ENCODE data around the gene DOCK8. TPM values are rescaled to one million over a fixed set of nuclear protein-coding genes. Genes with fewer than 3 reads are reported as not detected.
A peak's percentile ranks its signal among the peaks of the same experiment; 100 is the strongest.

DOCK8 gene
- polyA plus RNA-seq, 1 donor (not counting 4 experiments of a cell fraction or from before 2014, with no cell fraction given), result 1.5 TPM

DNA sequence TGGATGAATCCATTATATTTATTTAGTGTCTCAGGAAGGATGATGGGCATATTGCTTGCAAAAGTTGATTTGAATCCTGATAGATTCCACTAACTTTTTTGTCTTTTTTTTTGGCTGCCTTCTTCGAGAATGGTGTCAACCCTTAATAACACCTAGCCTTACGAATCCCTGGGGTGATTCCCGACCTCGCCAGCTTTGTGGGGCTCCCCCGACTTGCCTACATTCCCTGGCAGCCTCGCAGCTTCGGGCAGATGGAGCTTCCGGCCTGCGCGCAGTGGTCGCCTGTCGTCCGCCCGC, 366 bp upstream of the DOCK8 start:
- FAIRE-seq, result no peak
- peak overlapping the region; percentile 59 to 72 (median 69) for H3K4me3 ChIP-seq (ENCODE audit: control insufficient read depth in 2 of 3, extremely low read depth in 1 of 3, insufficient read depth in 2 of 3, low read depth in 1 of 3, low read length in 3 of 3)
- H3K79me2 ChIP-seq (ENCODE audit: control insufficient read depth, insufficient read depth, low read length), result no peaks in the 10 kb centered on the region
- H3K9me3 ChIP-seq (ENCODE audit: control insufficient read depth, low read depth, low read length), result no peaks in the 10 kb centered on the region
- H3K4me2 ChIP-seq (ENCODE audit: control insufficient read depth, extremely low read depth, insufficient read depth, low read depth, low read length), result peak overlapping the region; percentile 84
- dilution Hi-C loops (cut with MboI; ENCODE audit: extremely low pct_ligation_motif_present, low sequenced_read_pairs), result no loop called here
- H3K9ac ChIP-seq (ENCODE audit: control insufficient read depth, extremely low read depth, insufficient read depth, low read length), result peak overlapping the region; percentile 60
- H3K36me3 ChIP-seq (ENCODE audit: control insufficient read depth in 2 of 2, extremely low read depth in 1 of 2, insufficient read depth in 2 of 2, low read length in 2 of 2), result no peaks in the 10 kb centered on the region
- H4K20me1 ChIP-seq (ENCODE audit: control insufficient read depth, extremely low read depth, insufficient read depth, low read length), result no peaks in the 10 kb centered on the region
- no peaks in the 10 kb centered on the region for H3K27me3 ChIP-seq (ENCODE audit: control insufficient read depth, extremely low read depth, insufficient read depth, low read length)
- DNase-seq (ENCODE audit: low read depth, low spot score), result no peak
- peak overlapping the region; percentile 6 for H3K27ac ChIP-seq (ENCODE audit: control insufficient read depth, insufficient read depth, low read length)
- no peaks in the 10 kb centered on the region for H3K9me1 ChIP-seq (ENCODE audit: control insufficient read depth, extremely low read depth, insufficient read depth, low read length)
- peaks cover 3% of the 10 kb centered on the region for H3K4me1 ChIP-seq (ENCODE audit: control insufficient read depth, extremely low read depth, insufficient read depth, low read length)
- H2AFZ ChIP-seq (ENCODE audit: control insufficient read depth, low read length), result peak overlapping the region; percentile 89
- TF ChIP-seq, protein P1, sequence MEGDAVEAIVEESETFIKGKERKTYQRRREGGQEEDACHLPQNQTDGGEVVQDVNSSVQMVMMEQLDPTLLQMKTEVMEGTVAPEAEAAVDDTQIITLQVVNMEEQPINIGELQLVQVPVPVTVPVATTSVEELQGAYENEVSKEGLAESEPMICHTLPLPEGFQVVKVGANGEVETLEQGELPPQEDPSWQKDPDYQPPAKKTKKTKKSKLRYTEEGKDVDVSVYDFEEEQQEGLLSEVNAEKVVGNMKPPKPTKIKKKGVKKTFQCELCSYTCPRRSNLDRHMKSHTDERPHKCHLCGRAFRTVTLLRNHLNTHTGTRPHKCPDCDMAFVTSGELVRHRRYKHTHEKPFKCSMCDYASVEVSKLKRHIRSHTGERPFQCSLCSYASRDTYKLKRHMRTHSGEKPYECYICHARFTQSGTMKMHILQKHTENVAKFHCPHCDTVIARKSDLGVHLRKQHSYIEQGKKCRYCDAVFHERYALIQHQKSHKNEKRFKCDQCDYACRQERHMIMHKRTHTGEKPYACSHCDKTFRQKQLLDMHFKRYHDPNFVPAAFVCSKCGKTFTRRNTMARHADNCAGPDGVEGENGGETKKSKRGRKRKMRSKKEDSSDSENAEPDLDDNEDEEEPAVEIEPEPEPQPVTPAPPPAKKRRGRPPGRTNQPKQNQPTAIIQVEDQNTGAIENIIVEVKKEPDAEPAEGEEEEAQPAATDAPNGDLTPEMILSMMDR (optimal IDR thresholded peaks at IDR 0.05 in 1 of 3, IDR thresholded peaks at IDR 0.05 in 1 of 3, conservative IDR thresholded peaks at IDR 0.05 in 1 of 3; ENCODE audit: extremely low read depth in 1 of 3, insufficient read depth in 2 of 3, low read length in 3 of 3), result no peak
- TF ChIP-seq EZH2 (IDR thresholded peaks at IDR 0.05; ENCODE audit: low read length), result no peak

DNA sequence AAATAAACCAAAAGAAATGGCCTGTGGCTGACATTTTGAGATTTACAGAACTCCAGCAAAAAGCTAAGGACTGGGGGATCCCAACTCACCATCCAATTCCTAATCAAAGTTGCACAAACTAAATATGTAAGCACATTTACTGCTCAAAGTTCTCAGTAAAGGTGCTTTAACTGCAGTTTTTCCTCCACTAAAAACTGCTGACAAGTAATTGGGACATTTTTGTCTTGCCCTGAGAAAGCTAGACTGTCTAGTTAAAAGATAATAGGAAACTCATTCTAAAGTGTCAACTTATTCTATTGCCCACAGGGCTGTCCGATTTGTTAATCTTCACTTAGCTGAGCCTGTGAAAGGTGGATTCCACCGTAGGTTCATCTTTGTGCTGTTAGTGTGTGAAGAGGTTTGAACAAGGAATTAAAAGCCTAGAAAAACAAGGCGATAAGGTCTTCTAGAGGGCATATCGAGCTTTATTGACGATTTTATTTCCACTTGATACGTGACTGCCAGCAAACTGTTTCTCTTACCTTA, 1.0 kb downstream of the DOCK8 start:
- peak overlapping the region; percentile 89 for H2AFZ ChIP-seq (ENCODE audit: control insufficient read depth, low read length)
- dilution Hi-C loops (cut with MboI; ENCODE audit: extremely low pct_ligation_motif_present, low sequenced_read_pairs), result no loop called here
- H3K4me2 ChIP-seq (ENCODE audit: control insufficient read depth, extremely low read depth, insufficient read depth, low read depth, low read length), result peak overlapping the region; percentile 84
- H4K20me1 ChIP-seq (ENCODE audit: control insufficient read depth, extremely low read depth, insufficient read depth, low read length), result no peaks in the 10 kb centered on the region
- DNase-seq (ENCODE audit: low read depth, low spot score), result no peak
- H3K9ac ChIP-seq (ENCODE audit: control insufficient read depth, extremely low read depth, insufficient read depth, low read length), result no peak overlapping the region
- no peaks in the 10 kb centered on the region for H3K27me3 ChIP-seq (ENCODE audit: control insufficient read depth, extremely low read depth, insufficient read depth, low read length)
- H3K36me3 ChIP-seq (ENCODE audit: control insufficient read depth in 2 of 2, extremely low read depth in 1 of 2, insufficient read depth in 2 of 2, low read length in 2 of 2), result no peaks in the 10 kb centered on the region
- no peaks in the 10 kb centered on the region for H3K9me1 ChIP-seq (ENCODE audit: control insufficient read depth, extremely low read depth, insufficient read depth, low read length)
- TF ChIP-seq EZH2 (IDR thresholded peaks at IDR 0.05; ENCODE audit: low read length), result no peak
- TF ChIP-seq, protein P1 (optimal IDR thresholded peaks at IDR 0.05 in 1 of 3, IDR thresholded peaks at IDR 0.05 in 1 of 3, conservative IDR thresholded peaks at IDR 0.05 in 1 of 3; ENCODE audit: extremely low read depth in 1 of 3, insufficient read depth in 2 of 3, low read length in 3 of 3), result no peak
- H3K79me2 ChIP-seq (ENCODE audit: control insufficient read depth, insufficient read depth, low read length), result no peaks in the 10 kb centered on the region
- no peak overlapping the region for H3K27ac ChIP-seq (ENCODE audit: control insufficient read depth, insufficient read depth, low read length)
- FAIRE-seq, result no peak
- no peaks in the 10 kb centered on the region for H3K9me3 ChIP-seq (ENCODE audit: control insufficient read depth, low read depth, low read length)
- peak overlapping the region in 2 of 3 experiments; percentile 69 to 72 for H3K4me3 ChIP-seq (ENCODE audit: control insufficient read depth in 2 of 3, extremely low read depth in 1 of 3, insufficient read depth in 2 of 3, low read depth in 1 of 3, low read length in 3 of 3)
- peaks cover 3% of the 10 kb centered on the region for H3K4me1 ChIP-seq (ENCODE audit: control insufficient read depth, extremely low read depth, insufficient read depth, low read length)
